ENCODE measurements around the gene MICU1.

GRCh38 chr10:72525689-72526088 is 100.2 kb downstream of the MICU1 start:
- TF ChIP-seq CTCF (IDR thresholded peaks at IDR 0.05) (no peak), EZH2phosphoT487 (IDR thresholded peaks at IDR 0.05) (no peak), EZH2 (IDR thresholded peaks at IDR 0.05) (no peak)

Data from neural progenitor cell (in vitro differentiated cells).